Measurements from ENCODE around the gene ARHGAP26.

Gene ARHGAP26

GRCh38 chr5:143217065-143217803 lies 447.1 kb downstream of the ARHGAP26 start:
- peak; percentile 47 for DNase-seq

- DNase-seq = peak; percentile 24
These were observed 447.6 kb downstream of the ARHGAP26 start for GRCh38 chr5:143217804-143218160.

GRCh38 chr5:143218517-143219170 lies 448.5 kb downstream of the ARHGAP26 start:
- DNase-seq = peak; percentile 20

- DNase-seq = peak; percentile 37
These were observed 449.5 kb downstream of the ARHGAP26 start for GRCh38 chr5:143219696-143220095.

DNA sequence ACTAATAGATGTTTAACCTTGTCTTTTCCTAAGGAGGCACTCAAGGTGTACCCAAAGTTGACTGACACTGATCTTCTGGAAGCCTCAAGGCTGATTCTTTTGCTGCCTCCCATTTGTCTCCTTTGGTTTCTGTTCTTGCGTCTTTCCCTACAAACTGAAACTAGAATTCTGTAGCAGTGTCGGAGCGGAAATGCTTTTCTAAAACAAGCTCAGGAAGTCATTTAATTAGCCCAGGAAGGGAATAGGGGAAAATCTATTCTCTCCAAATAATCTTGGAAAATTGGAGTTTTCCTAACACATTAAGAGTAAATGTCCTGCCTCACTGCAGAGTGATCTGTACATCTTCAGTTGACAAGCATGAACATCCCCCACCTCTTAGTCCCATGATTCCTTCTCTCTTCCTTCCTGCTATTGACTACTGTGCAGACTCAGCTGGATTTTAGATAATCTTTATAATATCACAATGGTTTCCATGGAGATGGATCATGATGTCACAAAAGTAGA lies 450.6 kb downstream of the ARHGAP26 start:
- no peak for DNase-seq

DNA sequence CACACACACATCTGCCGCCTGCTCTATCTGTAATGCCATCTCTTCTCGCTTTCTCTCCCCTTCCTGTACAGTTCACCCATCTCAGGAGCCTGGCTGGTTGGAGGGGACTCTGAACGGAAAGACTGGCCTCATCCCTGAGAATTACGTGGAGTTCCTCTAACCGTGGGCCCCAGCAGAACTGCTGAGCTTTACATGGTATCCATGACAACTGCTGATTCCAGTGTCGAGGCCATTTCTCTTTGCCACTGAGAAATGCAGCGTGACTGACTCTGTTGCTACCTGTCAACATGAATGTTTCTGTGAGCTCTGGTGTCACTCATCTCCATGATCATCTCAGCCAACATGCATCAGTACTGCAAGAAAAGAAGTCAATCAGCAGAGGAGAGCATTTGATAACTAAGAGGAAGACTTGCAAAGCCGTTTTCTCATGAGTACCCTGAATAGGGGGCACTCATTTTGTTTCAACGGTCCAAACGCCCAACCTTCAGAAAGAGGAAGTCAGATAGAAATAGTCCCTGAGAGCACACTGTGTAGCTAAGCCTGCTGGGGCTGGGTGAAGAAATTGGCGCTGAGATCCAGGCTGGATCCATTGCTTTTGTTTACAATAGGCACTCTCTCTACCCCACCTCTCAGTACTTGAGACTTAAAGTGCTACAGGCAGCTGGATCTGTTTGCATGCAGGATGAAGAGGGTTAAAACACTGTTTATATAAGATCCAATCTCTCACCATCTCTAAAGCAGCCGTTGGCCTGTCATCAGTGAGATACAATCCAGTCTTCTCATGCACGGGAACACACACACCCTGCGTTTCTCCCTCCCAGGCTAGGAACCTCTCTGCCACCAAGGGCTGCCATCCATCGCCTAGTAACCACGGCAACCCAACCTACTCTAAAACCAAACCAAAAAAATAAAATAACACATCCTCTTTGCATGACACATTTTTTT lies 452.4 kb downstream of the ARHGAP26 start:
- DNase-seq = peak; percentile 55

DNA sequence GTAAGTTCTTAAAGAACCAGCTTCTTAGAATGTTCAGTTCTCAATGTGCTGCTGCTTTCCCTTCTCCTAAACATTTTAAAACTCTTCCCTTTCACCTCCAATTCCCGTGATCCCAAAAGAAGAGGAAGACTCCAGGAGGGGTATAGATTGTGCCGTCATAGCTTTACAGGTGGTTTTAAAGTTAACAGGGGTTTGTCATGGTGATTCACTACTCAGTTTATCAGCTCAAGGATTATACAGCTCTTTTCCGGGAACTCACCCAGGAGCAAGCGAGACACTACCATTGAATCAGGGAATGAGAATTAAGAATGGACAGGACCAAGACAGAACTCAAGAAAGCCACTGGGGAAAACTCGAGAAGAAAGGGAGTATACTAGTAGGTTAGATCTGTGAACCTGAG lies 454.5 kb downstream of the ARHGAP26 start:
- peak; percentile 9 for DNase-seq

DNA sequence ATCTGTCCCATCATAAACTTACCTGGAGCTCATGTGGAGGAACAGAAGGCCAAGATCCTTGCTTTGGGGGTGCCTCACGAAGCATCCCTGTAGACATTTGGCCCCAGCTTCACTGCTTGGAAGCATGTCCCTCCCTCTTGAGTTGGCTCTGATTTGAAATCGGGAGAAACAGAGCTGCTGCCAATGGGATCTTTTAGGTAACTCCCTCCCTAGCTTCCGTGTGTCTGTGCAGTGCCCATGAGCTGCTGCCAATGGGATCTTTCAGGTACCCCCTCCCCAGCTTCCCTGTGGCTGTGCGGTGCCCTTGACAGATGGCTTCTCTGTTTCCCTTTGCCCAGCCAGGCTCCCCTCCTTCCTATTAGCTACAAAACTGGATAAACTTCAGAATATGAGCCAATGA lies 455.3 kb downstream of the ARHGAP26 start:
- DNase-seq = no peak

- DNase-seq = no peak
These were observed 456.2 kb downstream of the ARHGAP26 start for GRCh38 chr5:143226361-143226760.

DNA sequence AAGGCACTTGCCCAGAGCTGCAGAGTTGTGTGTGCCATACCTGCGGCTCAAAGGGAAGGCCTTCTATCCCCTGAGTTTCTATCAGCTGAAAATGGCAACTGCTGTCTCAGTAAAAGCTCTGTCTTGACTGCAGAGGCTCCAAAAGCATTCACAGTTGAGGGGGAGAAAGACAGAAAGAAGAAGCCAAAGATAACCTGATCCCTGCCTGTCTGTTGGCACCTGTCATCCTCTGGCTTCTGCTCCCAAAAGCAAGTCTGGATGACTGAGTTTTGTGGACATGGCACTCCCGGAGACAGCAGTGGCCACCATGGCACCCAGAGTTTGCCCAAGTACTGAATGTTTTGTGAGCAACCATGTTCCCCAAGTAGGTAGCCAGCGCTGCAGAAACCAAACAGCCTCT lies 456.7 kb downstream of the ARHGAP26 start:
- no peak for DNase-seq

- no peak for DNase-seq
These were observed 457.1 kb downstream of the ARHGAP26 start for GRCh38 chr5:143227301-143227700.

- DNase-seq = no peak
These were observed 458.6 kb downstream of the ARHGAP26 start for GRCh38 chr5:143228597-143229293.

- DNase-seq = no peak
These were observed 459.3 kb downstream of the ARHGAP26 start for GRCh38 chr5:143229426-143229895.

GRCh38 chr5:143229896-143230675 lies 459.9 kb downstream of the ARHGAP26 start:
- no peak for DNase-seq

DNA sequence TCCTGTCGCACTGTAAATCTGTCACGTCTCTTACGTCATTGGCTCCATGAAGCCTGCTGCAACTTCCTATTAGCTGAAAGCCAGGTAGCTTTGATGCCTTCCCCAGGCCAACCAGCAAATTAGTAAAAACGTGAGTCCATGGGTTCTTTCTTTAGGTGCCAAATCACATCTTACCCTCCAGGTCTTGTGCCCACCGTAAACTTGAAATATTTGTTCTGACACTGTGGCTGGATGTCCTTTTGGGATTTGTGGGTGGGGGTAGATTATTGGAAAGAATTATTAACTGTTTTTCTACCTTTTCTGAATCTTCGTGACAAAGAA lies 460.5 kb downstream of the ARHGAP26 start:
- DNase-seq = no peak

DNA sequence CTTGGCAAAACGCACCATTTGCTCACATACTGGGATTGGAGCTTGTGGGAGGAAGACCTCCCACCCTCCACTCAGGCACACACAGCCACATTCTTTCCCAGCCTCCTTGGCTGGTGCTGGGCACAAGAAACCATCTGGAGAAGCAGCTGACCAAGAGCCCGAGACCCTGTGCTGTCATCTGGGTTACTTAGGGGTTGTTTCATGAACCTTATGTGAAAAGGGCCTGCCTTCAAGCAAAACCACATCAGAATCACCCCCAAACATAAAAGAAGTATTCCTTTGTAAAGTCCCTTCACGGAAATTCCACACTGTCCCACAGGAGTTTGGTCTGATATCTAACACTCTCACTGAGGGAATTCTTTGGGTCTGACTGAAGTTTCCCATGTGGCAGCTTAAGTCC lies 461.2 kb downstream of the ARHGAP26 start:
- no peak for DNase-seq

- no peak for DNase-seq
These were observed 462.0 kb downstream of the ARHGAP26 start for GRCh38 chr5:143231973-143232812.

- no peak for DNase-seq
These were observed 462.9 kb downstream of the ARHGAP26 start for GRCh38 chr5:143233031-143233430.

- no peak for DNase-seq
These were observed 464.1 kb downstream of the ARHGAP26 start for GRCh38 chr5:143234162-143234842.

GRCh38 chr5:143235423-143235822 lies 465.2 kb downstream of the ARHGAP26 start:
- no peak for DNase-seq
